ENCODE measurements around the gene TNFSF18.

GRCh38 chr1:173082913-173083312 is 32.2 kb upstream of the TNFSF18 start:
- TF ChIP-seq CTCF (IDR thresholded peaks at IDR 0.05; ENCODE audit: insufficient read depth, low read length) (no peak), GABPA (IDR thresholded peaks at IDR 0.05; ENCODE audit: low read depth) (no peak), POLR2AphosphoS5 (IDR thresholded peaks at IDR 0.05; ENCODE audit: low read depth) (no peak)

All from HL-60 (cell line).